ENCODE measurements around the gene OPCML.

Gene OPCML

DNA sequence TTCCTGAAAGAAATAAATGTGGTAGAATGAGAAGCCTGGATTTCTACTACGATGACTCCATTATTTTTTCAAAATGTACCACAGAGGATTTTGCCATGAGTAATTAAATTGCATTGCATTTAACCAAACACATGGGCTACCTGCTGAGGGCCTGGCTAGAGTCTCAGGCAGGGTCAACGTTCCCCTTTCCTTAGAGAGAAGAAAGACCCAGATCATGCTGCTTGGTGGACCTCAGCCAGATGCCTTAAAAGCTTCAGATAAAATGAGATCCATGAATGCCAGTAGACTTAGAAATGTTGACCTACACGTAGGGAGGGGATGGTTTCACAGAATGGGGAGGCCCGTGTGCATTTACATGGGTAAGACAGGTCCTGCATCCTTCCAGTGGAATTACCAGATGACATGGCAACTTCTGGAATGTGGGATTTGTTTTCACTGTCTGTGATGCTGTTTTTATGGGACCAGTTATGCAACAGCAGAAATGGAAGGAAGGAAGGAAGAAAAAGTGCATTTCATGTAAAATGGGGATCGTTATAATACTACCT is 1092.5 kb downstream of the OPCML start:
- Histone ChIP-seq H3K36me3 (ENCODE audit: control insufficient read depth, low read length) (no peaks in the 10 kb centered on the region), H3K4me2 (ENCODE audit: low read length) (no peak overlapping the region), H3K4me3 (ENCODE audit: low read length) (no peak overlapping the region), H4K20me1 (ENCODE audit: control insufficient read depth, insufficient read depth, low read depth, low read length) (no peaks in the 10 kb centered on the region), H3F3A (ENCODE audit: control insufficient read depth, insufficient read depth) (no peaks in the 10 kb centered on the region), H3K79me2 (ENCODE audit: control insufficient read depth, low read length) (no peaks in the 10 kb centered on the region), H3K4me1 (ENCODE audit: control insufficient read depth, low read length) (no peaks in the 10 kb centered on the region), H3K9me2 (replicated peaks; ENCODE audit: control insufficient read depth, low read length) (no peaks in the 10 kb centered on the region), H3K9me3 (ENCODE audit: control insufficient read depth, insufficient read depth, low read length) (no peaks in the 10 kb centered on the region; the same call in 1 of the 2 replicates), H3K27ac (ENCODE audit: low read depth, low read length) (no peak overlapping the region), H3K27me3 (ENCODE audit: control insufficient read depth, low read length) (no peaks in the 10 kb centered on the region)
- TF ChIP-seq, protein P1, sequence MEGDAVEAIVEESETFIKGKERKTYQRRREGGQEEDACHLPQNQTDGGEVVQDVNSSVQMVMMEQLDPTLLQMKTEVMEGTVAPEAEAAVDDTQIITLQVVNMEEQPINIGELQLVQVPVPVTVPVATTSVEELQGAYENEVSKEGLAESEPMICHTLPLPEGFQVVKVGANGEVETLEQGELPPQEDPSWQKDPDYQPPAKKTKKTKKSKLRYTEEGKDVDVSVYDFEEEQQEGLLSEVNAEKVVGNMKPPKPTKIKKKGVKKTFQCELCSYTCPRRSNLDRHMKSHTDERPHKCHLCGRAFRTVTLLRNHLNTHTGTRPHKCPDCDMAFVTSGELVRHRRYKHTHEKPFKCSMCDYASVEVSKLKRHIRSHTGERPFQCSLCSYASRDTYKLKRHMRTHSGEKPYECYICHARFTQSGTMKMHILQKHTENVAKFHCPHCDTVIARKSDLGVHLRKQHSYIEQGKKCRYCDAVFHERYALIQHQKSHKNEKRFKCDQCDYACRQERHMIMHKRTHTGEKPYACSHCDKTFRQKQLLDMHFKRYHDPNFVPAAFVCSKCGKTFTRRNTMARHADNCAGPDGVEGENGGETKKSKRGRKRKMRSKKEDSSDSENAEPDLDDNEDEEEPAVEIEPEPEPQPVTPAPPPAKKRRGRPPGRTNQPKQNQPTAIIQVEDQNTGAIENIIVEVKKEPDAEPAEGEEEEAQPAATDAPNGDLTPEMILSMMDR (IDR thresholded peaks at IDR 0.05; ENCODE audit: low read depth, low read length, poor library complexity, severe bottlenecking), result no peak
- TF ChIP-seq EZH2phosphoT487 (IDR thresholded peaks at IDR 0.05; ENCODE audit: borderline replicate concordance, low read length), result no peak

DNA sequence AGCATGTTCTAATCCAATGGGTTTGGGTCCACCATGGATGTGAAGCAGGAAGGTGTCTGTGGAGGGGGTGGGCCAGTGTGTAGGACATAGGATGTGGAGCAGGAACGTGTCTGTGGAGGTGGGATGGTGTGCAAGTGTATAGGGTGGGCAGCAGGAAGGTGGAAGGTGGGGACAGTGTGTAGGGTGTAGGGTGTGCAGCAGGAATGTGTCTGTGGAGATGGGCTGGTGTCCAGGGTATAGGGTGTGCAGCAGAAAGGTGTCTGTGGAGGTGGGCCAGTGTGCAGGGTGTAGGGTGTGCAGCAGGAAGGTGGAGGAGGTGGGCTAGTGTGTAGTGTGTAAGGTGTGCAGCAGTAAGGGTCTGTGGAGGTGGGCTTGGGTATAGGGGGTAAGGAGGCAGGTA is 1093.9 kb downstream of the OPCML start:
- H3K79me2 ChIP-seq (ENCODE audit: control insufficient read depth, low read length), result no peaks in the 10 kb centered on the region
- H3K36me3 ChIP-seq (ENCODE audit: control insufficient read depth, low read length), result no peaks in the 10 kb centered on the region
- H3K27me3 ChIP-seq (ENCODE audit: control insufficient read depth, low read length), result no peaks in the 10 kb centered on the region
- no peaks in the 10 kb centered on the region for H4K20me1 ChIP-seq (ENCODE audit: control insufficient read depth, insufficient read depth, low read depth, low read length)
- TF ChIP-seq EZH2phosphoT487 (IDR thresholded peaks at IDR 0.05; ENCODE audit: borderline replicate concordance, low read length), result no peak
- TF ChIP-seq, protein P1 (IDR thresholded peaks at IDR 0.05; ENCODE audit: low read depth, low read length, poor library complexity, severe bottlenecking), result no peak
- H3K4me2 ChIP-seq (ENCODE audit: low read length), result no peak overlapping the region
- no peaks in the 10 kb centered on the region for H3K4me1 ChIP-seq (ENCODE audit: control insufficient read depth, low read length)
- no peaks in the 10 kb centered on the region for H3K9me2 ChIP-seq (replicated peaks; ENCODE audit: control insufficient read depth, low read length)
- H3K4me3 ChIP-seq (ENCODE audit: low read length), result no peak overlapping the region
- H3F3A ChIP-seq (ENCODE audit: control insufficient read depth, insufficient read depth), result no peaks in the 10 kb centered on the region
- H3K9me3 ChIP-seq (ENCODE audit: control insufficient read depth, insufficient read depth, low read length), result no peaks in the 10 kb centered on the region; the same call in 1 of the 2 replicates
- H3K27ac ChIP-seq (ENCODE audit: low read depth, low read length), result no peak overlapping the region

DNA sequence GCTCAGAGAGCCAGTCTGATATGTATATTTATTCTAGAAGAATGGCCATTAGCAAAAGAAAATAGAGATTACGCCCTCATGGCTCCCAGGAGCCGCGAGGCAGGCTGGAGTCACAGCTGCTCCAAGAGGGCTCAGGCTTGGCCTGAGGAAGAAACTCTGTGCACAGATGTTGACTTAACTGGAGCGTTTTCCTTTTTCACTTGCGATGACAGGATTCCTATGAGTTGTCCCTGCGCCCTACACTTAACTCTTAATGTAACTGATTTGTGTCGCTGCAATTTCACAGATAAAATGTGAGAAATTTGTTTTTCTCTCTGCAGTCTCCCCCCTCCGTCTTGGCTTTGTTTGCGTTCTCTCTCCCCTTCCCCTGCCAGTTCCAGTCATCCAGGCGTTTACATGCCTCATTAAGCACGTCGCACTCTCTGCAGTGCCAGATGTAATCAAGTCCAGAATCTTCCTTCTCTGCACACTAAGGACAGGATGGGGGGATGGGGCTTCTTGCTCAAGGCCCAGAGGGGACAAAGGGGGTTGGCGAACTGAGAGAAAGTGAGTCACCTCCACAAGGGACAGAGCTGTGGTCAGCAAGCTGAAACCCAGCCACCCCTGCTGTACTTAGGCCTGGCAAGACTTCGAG is 1101.8 kb downstream of the OPCML start:
- H3K36me3 ChIP-seq (ENCODE audit: control insufficient read depth, low read length), result no peaks in the 10 kb centered on the region
- H3K9me3 ChIP-seq (ENCODE audit: control insufficient read depth, insufficient read depth, low read length), result no peaks in the 10 kb centered on the region
- no peaks in the 10 kb centered on the region for H3F3A ChIP-seq (ENCODE audit: control insufficient read depth, insufficient read depth)
- H3K9me2 ChIP-seq (replicated peaks; ENCODE audit: control insufficient read depth, low read length), result no peaks in the 10 kb centered on the region
- H3K79me2 ChIP-seq (ENCODE audit: control insufficient read depth, low read length), result no peaks in the 10 kb centered on the region
- no peak overlapping the region for H3K4me3 ChIP-seq (ENCODE audit: low read length)
- no peak overlapping the region for H3K27ac ChIP-seq (ENCODE audit: low read depth, low read length)
- TF ChIP-seq, protein P1 (IDR thresholded peaks at IDR 0.05; ENCODE audit: low read depth, low read length, poor library complexity, severe bottlenecking), result no peak
- no peak for TF ChIP-seq EZH2phosphoT487 (IDR thresholded peaks at IDR 0.05; ENCODE audit: borderline replicate concordance, low read length)
- H3K4me2 ChIP-seq (ENCODE audit: low read length), result no peak overlapping the region
- no peaks in the 10 kb centered on the region for H3K27me3 ChIP-seq (ENCODE audit: control insufficient read depth, low read length)
- H3K4me1 ChIP-seq (ENCODE audit: control insufficient read depth, low read length), result no peaks in the 10 kb centered on the region
- no peaks in the 10 kb centered on the region for H4K20me1 ChIP-seq (ENCODE audit: control insufficient read depth, insufficient read depth, low read depth, low read length)

All from DOHH2 (cell line).